GM12891 (cell line): Measurements from ENCODE around the gene CBX1.

ENCODE experiments used
- POLR2A ChIP-seq: IDR thresholded peaks from 2 replicates; pipeline ENCODE4 v1.6.1; 2011; ENCODE audit warnings: low read depth, low read length, control low read depth
- POLR2AphosphoS5 ChIP-seq: IDR thresholded peaks from 2 replicates; pipeline ENCODE4 v1.6.1; 2011; ENCODE audit warnings: low read depth, low read length, control low read depth
- POU2F2 ChIP-seq: IDR thresholded peaks from 2 replicates; pipeline ENCODE4 v1.6.1; 2011; ENCODE audit warnings: low read depth, mild to moderate bottlenecking, control low read depth, low read length, moderate library complexity
- TAF1 ChIP-seq: IDR thresholded peaks from 2 replicates; pipeline ENCODE4 v1.6.1; 2011; ENCODE audit warnings: low read depth, low read length, control low read depth

GRCh38 chr17:48095611-48096010 lies 5.7 kb downstream of the CBX1 start:
- TF ChIP-seq TAF1, result no peak
- TF ChIP-seq POLR2AphosphoS5, result no peak
- no peak for TF ChIP-seq POLR2A
- no peak for TF ChIP-seq POU2F2
